ENCODE results near the gene DDX56. TPM values are rescaled to one million over a fixed set of nuclear protein-coding genes. Genes with fewer than 3 reads are reported as not detected.
A peak's percentile ranks its signal among the peaks of the same experiment; 100 is the strongest.

The DDX56 gene
- total and polyA plus RNA-seq, 2 donors from 2014 or later = 62.0 to 83.6 TPM

- Histone ChIP-seq H3K36me3 (ENCODE audit: control insufficient read depth in 2 of 3, insufficient read depth in 3 of 3, low read length in 3 of 3) (peaks cover 25 to 56% (median 42%) of the 10 kb centered on the region in 3 donors), H3K27me3 (ENCODE audit: control insufficient read depth, insufficient read depth, low read length) (no peaks in the 10 kb centered on the region), H3K4me3 (ENCODE audit: low read length in 3 of 3) (peak overlapping the region; percentile 87 to 95 (median 90)), H3K27ac (ENCODE audit: low read depth in 2 of 2, low read length in 2 of 2) (no peak overlapping the region), H3K4me1 (ENCODE audit: control insufficient read depth in 2 of 3, insufficient read depth in 2 of 3, low read depth in 1 of 3, low read length in 3 of 3) (peaks cover 3 to 25% (median 19%) of the 10 kb centered on the region in 3 donors), H3K9ac (ENCODE audit: low read length in 3 of 3) (peak overlapping the region; percentile 34 to 88 (median 61)), H3K9me3 (ENCODE audit: control insufficient read depth in 2 of 3, insufficient read depth in 1 of 3, low read length in 3 of 3) (no peaks in the 10 kb centered on the region)
- intact Hi-C loops (cut with DNase I) = no loop called here
- no peak for TF ChIP-seq CTCF (IDR thresholded peaks at IDR 0.05; ENCODE audit: borderline replicate concordance, extremely low read depth, insufficient read depth)
- no peak for FAIRE-seq
- no peak for DNase-seq
Observed at GRCh38 chr7:44572771-44573170, 937 bp downstream of the DDX56 start.

DNA sequence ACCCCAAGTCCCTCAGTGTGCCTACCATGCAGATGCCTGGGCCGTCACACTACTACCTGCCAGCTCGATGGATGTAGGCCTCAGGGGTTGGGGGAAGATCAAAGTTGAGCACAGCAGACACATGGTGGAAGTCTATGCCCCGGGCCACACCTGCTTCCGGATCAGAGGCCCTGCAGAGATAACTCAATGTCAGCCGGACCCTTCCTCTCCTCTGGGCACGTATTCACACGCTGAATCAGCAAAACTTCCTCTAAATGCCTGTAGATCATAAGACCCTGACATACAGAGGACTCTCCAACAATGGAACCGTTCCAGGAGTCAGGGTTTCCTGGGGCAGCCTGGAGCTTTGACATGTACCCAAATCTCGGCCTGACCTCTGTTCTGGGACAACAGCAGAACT lies 3.7 kb downstream of the DDX56 start:
- H3K4me3 ChIP-seq (ENCODE audit: low read length in 3 of 3) = no peak overlapping the region
- intact Hi-C loops (cut with DNase I) = no loop called here
- H3K36me3 ChIP-seq (ENCODE audit: control insufficient read depth in 2 of 3, insufficient read depth in 3 of 3, low read length in 3 of 3) = peaks cover 27 to 66% (median 53%) of the 10 kb centered on the region in 3 donors
- no peaks in the 10 kb centered on the region for H3K9me3 ChIP-seq (ENCODE audit: control insufficient read depth in 2 of 3, insufficient read depth in 1 of 3, low read length in 3 of 3)
- TF ChIP-seq CTCF (IDR thresholded peaks at IDR 0.05; ENCODE audit: borderline replicate concordance, extremely low read depth, insufficient read depth) = no peak
- FAIRE-seq (no peak), DNase-seq (no peak)
- no peak overlapping the region for H3K27ac ChIP-seq (ENCODE audit: low read depth in 2 of 2, low read length in 2 of 2)
- H3K27me3 ChIP-seq (ENCODE audit: control insufficient read depth, insufficient read depth, low read length) = no peaks in the 10 kb centered on the region
- peaks cover 3 to 23% (median 19%) of the 10 kb centered on the region in 3 donors for H3K4me1 ChIP-seq (ENCODE audit: control insufficient read depth in 2 of 3, insufficient read depth in 2 of 3, low read depth in 1 of 3, low read length in 3 of 3)
- H3K9ac ChIP-seq (ENCODE audit: low read length in 3 of 3) = no peak overlapping the region

GRCh38 chr7:44568771-44569560 lies 4.7 kb downstream of the DDX56 start:
- Histone ChIP-seq H3K36me3 (ENCODE audit: control insufficient read depth in 2 of 3, insufficient read depth in 3 of 3, low read length in 3 of 3) (peaks cover 27 to 74% (median 59%) of the 10 kb centered on the region in 3 donors), H3K9me3 (ENCODE audit: control insufficient read depth in 2 of 3, insufficient read depth in 1 of 3, low read length in 3 of 3) (no peaks in the 10 kb centered on the region), H3K4me1 (ENCODE audit: control insufficient read depth in 2 of 3, insufficient read depth in 2 of 3, low read depth in 1 of 3, low read length in 3 of 3) (peaks cover 3 to 18% (median 9%) of the 10 kb centered on the region in 3 donors), H3K9ac (ENCODE audit: low read length in 3 of 3) (no peak overlapping the region), H3K27me3 (ENCODE audit: control insufficient read depth, insufficient read depth, low read length) (no peaks in the 10 kb centered on the region), H3K27ac (ENCODE audit: low read depth in 2 of 2, low read length in 2 of 2) (peak overlapping the region in 1 of 2 donors; percentile 0), H3K4me3 (ENCODE audit: low read length in 3 of 3) (no peak overlapping the region)
- intact Hi-C loops (cut with DNase I) = no loop called here
- no peak for DNase-seq
- no peak for FAIRE-seq
- TF ChIP-seq CTCF (IDR thresholded peaks at IDR 0.05; ENCODE audit: borderline replicate concordance, extremely low read depth, insufficient read depth) = no peak

Measured in kidney (tissue), 14 donors.